Parathyroid adenoma (tissue), 2 donors: ENCODE measurements around the gene MED25.

Experiments used
- H2AFZ ChIP-seq: fragments of 300-600 bp; sonication (generic); one replicate; pipeline ENCODE4 v1.7.0; 2017; ENCODE audit warnings: antibody characterized with exemption, mild to moderate bottlenecking
- H3K27ac ChIP-seq: fragments of 300-600 bp; sonication (generic); one replicate; pipeline ENCODE4 v1.7.0; 2017
- H3K27me3 ChIP-seq: fragments of 300-600 bp; sonication (generic); one replicate; pipeline ENCODE4 v1.7.0; 2017; ENCODE audit warnings: low read length; ENCODE audit not compliant: control insufficient read depth, insufficient read depth
- H3K36me3 ChIP-seq: fragments of 300-600 bp; sonication (generic); one replicate; pipeline ENCODE4 v1.7.0; 2017; ENCODE audit warnings: low read length; ENCODE audit not compliant: control insufficient read depth, insufficient read depth
- H3K4me1 ChIP-seq: fragments of 300-600 bp; sonication (generic); one replicate; pipeline ENCODE4 v1.7.0; 2017; ENCODE audit warnings: control low read depth
- H3K4me2 ChIP-seq: fragments of 300-600 bp; sonication (generic); one replicate; pipeline ENCODE4 v1.7.0; 2017; ENCODE audit warnings: low read length
- H3K4me3 ChIP-seq: fragments of 300-600 bp; sonication (generic); one replicate; pipeline ENCODE4 v1.7.0; 2017; ENCODE audit warnings: low read depth, low read length
- H3K79me2 ChIP-seq: fragments of 300-600 bp; sonication (generic); one replicate; pipeline ENCODE4 v1.7.0; 2017; ENCODE audit warnings: control low read depth
- H3K9ac ChIP-seq: fragments of 300-600 bp; sonication (generic); one replicate; pipeline ENCODE4 v1.7.0; 2017; ENCODE audit warnings: mild to moderate bottlenecking
- H3K9me3 ChIP-seq: fragments of 300-600 bp; sonication (generic); one replicate; pipeline ENCODE4 v1.7.0; 2017; ENCODE audit warnings: low read length; ENCODE audit not compliant: control insufficient read depth
- CTCF ChIP-seq: fragments of 300-600 bp; sonication (generic); IDR thresholded peaks from one replicate; pipeline ENCODE4 v1.7.0; 2017; ENCODE audit warnings: antibody characterized with exemption, mild to moderate bottlenecking
- donor health status: primary hyperparathyroidism.

MED25 gene

GRCh38 chr19:49800771-49801170, 17.3 kb upstream of the MED25 start:
- H3K79me2 ChIP-seq = no peaks in the 10 kb centered on the region
- H3K27ac ChIP-seq = no peak overlapping the region
- peaks cover 5% of the 10 kb centered on the region for H3K4me1 ChIP-seq
- H3K9me3 ChIP-seq = no peaks in the 10 kb centered on the region
- H2AFZ ChIP-seq = no peak overlapping the region
- TF ChIP-seq CTCF = no peak
- H3K36me3 ChIP-seq = no peaks in the 10 kb centered on the region
- H3K4me2 ChIP-seq = no peak overlapping the region
- no peaks in the 10 kb centered on the region for H3K27me3 ChIP-seq
- H3K9ac ChIP-seq = no peak overlapping the region
- H3K4me3 ChIP-seq = no peak overlapping the region

- Histone ChIP-seq H3K9ac (no peak overlapping the region), H3K4me2 (peak overlapping the region; percentile 96), H3K4me1 (peaks cover 5% of the 10 kb centered on the region), H3K79me2 (no peaks in the 10 kb centered on the region), H2AFZ (no peak overlapping the region), H3K36me3 (no peaks in the 10 kb centered on the region), H3K27me3 (no peaks in the 10 kb centered on the region), H3K9me3 (no peaks in the 10 kb centered on the region), H3K4me3 (peak overlapping the region; percentile 91), H3K27ac (no peak overlapping the region)
- TF ChIP-seq CTCF = no peak
These were observed 16.6 kb upstream of the MED25 start for GRCh38 chr19:49801401-49801888.

GRCh38 chr19:49801966-49802661, 16.0 kb upstream of the MED25 start:
- H3K79me2 ChIP-seq = no peaks in the 10 kb centered on the region
- H3K27ac ChIP-seq = no peak overlapping the region
- no peaks in the 10 kb centered on the region for H3K27me3 ChIP-seq
- peak overlapping the region; percentile 96 for H3K4me2 ChIP-seq
- peaks cover 5% of the 10 kb centered on the region for H3K4me1 ChIP-seq
- peak overlapping the region; percentile 7 for H2AFZ ChIP-seq
- H3K9me3 ChIP-seq = no peaks in the 10 kb centered on the region
- H3K4me3 ChIP-seq = peak overlapping the region; percentile 91
- H3K36me3 ChIP-seq = no peaks in the 10 kb centered on the region
- peak; percentile 22 for TF ChIP-seq CTCF
- H3K9ac ChIP-seq = no peak overlapping the region

- Histone ChIP-seq H3K27me3 (no peaks in the 10 kb centered on the region), H3K79me2 (no peaks in the 10 kb centered on the region), H3K9me3 (no peaks in the 10 kb centered on the region), H3K36me3 (no peaks in the 10 kb centered on the region), H2AFZ (no peak overlapping the region), H3K9ac (no peak overlapping the region), H3K4me1 (peaks cover 5% of the 10 kb centered on the region), H3K4me3 (peak overlapping the region; percentile 91), H3K27ac (no peak overlapping the region), H3K4me2 (peak overlapping the region; percentile 96)
- no peak for TF ChIP-seq CTCF
These were observed 15.1 kb upstream of the MED25 start for GRCh38 chr19:49802836-49803528.
